Gastroesophageal sphincter (tissue), 4 donors: ENCODE measurements around the gene IDNK. TPM values are rescaled to one million over a fixed set of nuclear protein-coding genes. Genes with fewer than 3 reads are reported as not detected.

Experiments
- ATAC-seq: fragments of 150-250 bp; one replicate; pipeline ENCODE4 v1.9.1; 2016; ENCODE audit warnings: mild to moderate bottlenecking, moderate library complexity
- H3K27ac ChIP-seq, 4 donors: fragments of 200-600 bp; sonication (generic) in 3 of 4; 1 replicate in 3 of 4; 2 replicates in 1 of 4; pipeline ENCODE4 v1.5.1; 2016 to 2019
- H3K27me3 ChIP-seq: fragments of 200-600 bp; sonication (generic); one replicate; pipeline ENCODE4 v1.5.1; 2019
- H3K36me3 ChIP-seq, 2 donors: fragments of 200-600 bp; sonication (generic); one replicate each; pipeline ENCODE4 v1.5.1; 2019; ENCODE audit warnings: control low read depth in 1 of 2
- H3K4me1 ChIP-seq, 3 donors: fragments of 200-600 bp; sonication (generic); 1 replicate in 2 of 3; 2 replicates in 1 of 3; pipeline ENCODE4 v1.5.1; 2016 to 2019; ENCODE audit warnings: control low read depth in 2 of 3
- H3K4me3 ChIP-seq, 2 donors: fragments of 200-600 bp; sonication (generic); one replicate each; pipeline ENCODE4 v1.5.1; 2019; ENCODE audit warnings: mild to moderate bottlenecking in 1 of 2, moderate library complexity in 1 of 2
- H3K9me3 ChIP-seq, 3 donors: fragments of 200-600 bp; sonication (generic); one replicate each; pipeline ENCODE4 v1.5.1; 2017 to 2019; ENCODE audit warnings: control low read depth in 2 of 3
- CTCF ChIP-seq, 4 experiments: fragments of 200-600 bp in 2 of 4; fragments of 450-650 bp in 2 of 4; sonication (generic) in 1 of 4; IDR thresholded peaks; one replicate each; pipeline ENCODE4 v1.5.1; 2017 to 2019; ENCODE audit warnings: antibody characterized with exemption in 4 of 4, mild to moderate bottlenecking in 2 of 4, moderate library complexity in 2 of 4
- EP300 ChIP-seq: sonication (generic); formaldehyde crosslinking; IDR thresholded peaks from one replicate; pipeline ENCODE4 v1.6.1; 2017; ENCODE audit warnings: antibody characterized with exemption, mild to moderate bottlenecking
- POLR2A ChIP-seq, 2 donors: fragments of 450-650 bp; IDR thresholded peaks; one replicate each; pipeline ENCODE4 v1.6.1; 2017; ENCODE audit warnings: antibody characterized with exemption in 2 of 2, mild to moderate bottlenecking in 2 of 2, moderate library complexity in 1 of 2
- POLR2AphosphoS5 ChIP-seq: sonication (generic); formaldehyde crosslinking; IDR thresholded peaks from one replicate; pipeline ENCODE4 v1.6.1; 2017; ENCODE audit warnings: antibody characterized with exemption
- WGBS, 2 donors: methylation state at CpG; one replicate each; pipeline ENCODE4 v1.1.5; 2018; ENCODE audit warnings: low coverage in 1 of 2; 5-methylcytosine and 5-hydroxymethylcytosine counted together
- total RNA-seq, 4 donors: library from RNA; depleted of rRNA; stranded (reverse); fragments of >200 nt; gene quantifications; one replicate each; pipeline ENCODE4 v1.1.0, GENCODE V29; 2016

The IDNK gene
- total RNA-seq, 4 donors from 2014 or later: 4.5 to 16.8 (median 8.0) TPM

GRCh38 chr9:83649515-83649914 lies 26.6 kb downstream of the IDNK start:
- no peak overlapping the region for H3K4me3 ChIP-seq
- no peak for ATAC-seq
- WGBS, 2 donors: 50 to 90% methylated on average over 1 to 3 of the region's 4 CpGs
- no peak overlapping the region for H3K27ac ChIP-seq
- H3K4me1 ChIP-seq: no peaks in the 10 kb centered on the region
- H3K27me3 ChIP-seq: no peaks in the 10 kb centered on the region
- no peak for TF ChIP-seq POLR2A (IDR thresholded peaks at IDR 0.05)
- TF ChIP-seq EP300: no peak
- TF ChIP-seq POLR2AphosphoS5: no peak
- no peak for TF ChIP-seq CTCF (IDR thresholded peaks at IDR 0.05)
- H3K36me3 ChIP-seq: peaks cover 0 to 79% of the 10 kb centered on the region in 2 donors
- no peaks in the 10 kb centered on the region for H3K9me3 ChIP-seq

GRCh38 chr9:83651558-83651957 lies 28.6 kb downstream of the IDNK start:
- 95 to 100% methylated on average over 2 of the region's 2 CpGs for WGBS, 2 donors
- H3K4me3 ChIP-seq: no peak overlapping the region
- no peaks in the 10 kb centered on the region for H3K27me3 ChIP-seq
- no peaks in the 10 kb centered on the region for H3K9me3 ChIP-seq
- H3K36me3 ChIP-seq: peaks cover 0 to 81% of the 10 kb centered on the region in 2 donors
- ATAC-seq: no peak
- H3K4me1 ChIP-seq: no peaks in the 10 kb centered on the region
- no peak overlapping the region for H3K27ac ChIP-seq
- no peak for TF ChIP-seq POLR2AphosphoS5
- TF ChIP-seq CTCF (IDR thresholded peaks at IDR 0.05): no peak
- no peak for TF ChIP-seq EP300
- no peak for TF ChIP-seq POLR2A (IDR thresholded peaks at IDR 0.05)

GRCh38 chr9:83652433-83652832 lies 29.5 kb downstream of the IDNK start:
- TF ChIP-seq POLR2AphosphoS5 (no peak), POLR2A (IDR thresholded peaks at IDR 0.05) (no peak), CTCF (IDR thresholded peaks at IDR 0.05) (no peak), EP300 (no peak)
- H3K27me3 ChIP-seq: no peaks in the 10 kb centered on the region
- H3K9me3 ChIP-seq: no peaks in the 10 kb centered on the region
- H3K4me3 ChIP-seq: no peak overlapping the region
- H3K27ac ChIP-seq: no peak overlapping the region
- ATAC-seq: no peak
- 100% methylated on average over 1 of the region's 1 CpG for WGBS, 2 donors
- H3K4me1 ChIP-seq: no peaks in the 10 kb centered on the region
- H3K36me3 ChIP-seq: peaks cover 0 to 88% of the 10 kb centered on the region in 2 donors

GRCh38 chr9:83655433-83655832 lies 32.5 kb downstream of the IDNK start:
- H3K9me3 ChIP-seq: no peaks in the 10 kb centered on the region
- H3K27me3 ChIP-seq: no peaks in the 10 kb centered on the region
- peaks cover 4 to 99% of the 10 kb centered on the region in 2 donors for H3K36me3 ChIP-seq
- no peak overlapping the region for H3K27ac ChIP-seq
- 22 to 55% methylated on average over 1 of the region's 1 CpG for WGBS, 2 donors
- no peak for ATAC-seq
- TF ChIP-seq POLR2A (IDR thresholded peaks at IDR 0.05) (no peak), EP300 (no peak), POLR2AphosphoS5 (no peak), CTCF (IDR thresholded peaks at IDR 0.05) (no peak)
- H3K4me3 ChIP-seq: no peak overlapping the region
- H3K4me1 ChIP-seq: no peaks in the 10 kb centered on the region

- ATAC-seq: no peak
- H3K4me3 ChIP-seq: no peak overlapping the region
- H3K27ac ChIP-seq: no peak overlapping the region
- TF ChIP-seq POLR2AphosphoS5: no peak
- no peak for TF ChIP-seq CTCF (IDR thresholded peaks at IDR 0.05)
- no peak for TF ChIP-seq POLR2A (IDR thresholded peaks at IDR 0.05)
- no peak for TF ChIP-seq EP300
- no peaks in the 10 kb centered on the region for H3K27me3 ChIP-seq
- WGBS, 2 donors: 90 to 92% methylated on average over 2 of the region's 2 CpGs
- peaks cover 4 to 100% of the 10 kb centered on the region in 2 donors for H3K36me3 ChIP-seq
- no peaks in the 10 kb centered on the region for H3K4me1 ChIP-seq
- no peaks in the 10 kb centered on the region for H3K9me3 ChIP-seq
Measured at GRCh38 chr9:83656032-83656680, 33.2 kb downstream of the IDNK start.
